IMR-90 (cell line): ENCODE data around the gene KRTAP5-6. TPM values are rescaled to one million over a fixed set of nuclear protein-coding genes. Genes with fewer than 3 reads are reported as not detected.

Experiments used
- ATAC-seq: fragments of 200-7000 bp; cut with Tn5 transposase; 2 replicates; pipeline ENCODE4 v1.9.1; 2020; ENCODE audit warnings: low read depth, mild to moderate bottlenecking, moderate library complexity
- BruUV-seq: library from RNA; stranded (reverse); fragments of 400-500 nt; replicated peaks from 2 replicates; lab custom pipeline; 2021; lab: Mats Ljungman, UMichigan
- CTCF ChIA-PET: fragments of 300-600 bp; formaldehyde crosslinking; extraction: SDS; loops from one replicate; lab custom pipeline; 2021; ENCODE audit warnings: antibody characterized with exemption; lab: Yijun Ruan, JAX
- POLR2A ChIA-PET: fragments of 300-600 bp; sonication (Branson Sonifier 250); formaldehyde crosslinking; loops from one replicate; lab custom pipeline; 2022; ENCODE audit warnings: antibody characterized with exemption; ENCODE audit not compliant: unreplicated experiment; lab: Charles Lee
- DNase-seq: peaks from one replicate; pipeline ENCODE4 v3.0.0; 2013
- H2AFZ ChIP-seq: replicated peaks from 2 replicates; pipeline ENCODE3; 2013; ENCODE audit warnings: low read length, mild to moderate bottlenecking; ENCODE audit not compliant: poor library complexity
- H2AK5ac ChIP-seq: 2 replicates; pipeline ENCODE4 v1.6.1; 2013; ENCODE audit warnings: low read depth, low read length, inconsistent platforms
- H2AK9ac ChIP-seq: replicated peaks from 2 replicates; pipeline ENCODE3; 2013; ENCODE audit warnings: mild to moderate bottlenecking, low read depth, low read length, moderate library complexity; ENCODE audit not compliant: poor library complexity
- H2BK120ac ChIP-seq: 2 replicates; pipeline ENCODE4 v1.6.1; 2013; ENCODE audit warnings: low read depth, low read length, inconsistent platforms
- H2BK15ac ChIP-seq: 3 replicates; pipeline ENCODE4 v1.6.1; 2013; ENCODE audit warnings: low read depth, low read length, inconsistent platforms
- H2BK20ac ChIP-seq: 2 replicates; pipeline ENCODE4 v1.6.1; 2013; ENCODE audit warnings: low read depth, mild to moderate bottlenecking, inconsistent platforms, low read length, moderate library complexity
- H2BK5ac ChIP-seq: 2 replicates; pipeline ENCODE4 v1.6.1; 2013; ENCODE audit warnings: mild to moderate bottlenecking, low read depth, low read length, inconsistent platforms; ENCODE audit not compliant: poor library complexity, severe bottlenecking
- H3K14ac ChIP-seq: replicated peaks from 2 replicates; pipeline ENCODE4 v1.6.1; 2013; ENCODE audit warnings: low read depth, low read length, inconsistent platforms
- H3K18ac ChIP-seq: 2 replicates; pipeline ENCODE4 v1.6.1; 2013; ENCODE audit warnings: low read depth, low read length, control low read depth
- H3K23ac ChIP-seq: 2 replicates; pipeline ENCODE4 v1.6.1; 2013; ENCODE audit warnings: low read depth, low read length, inconsistent platforms
- H3K27ac ChIP-seq: 2 replicates; pipeline ENCODE4 v1.5.1; 2013; ENCODE audit warnings: mild to moderate bottlenecking, control low read depth, low read length; ENCODE audit not compliant: insufficient read depth
- H3K27me3 ChIP-seq: 2 replicates; pipeline ENCODE4 v1.6.1; 2013; ENCODE audit warnings: low read length; ENCODE audit not compliant: control insufficient read depth, insufficient read depth
- H3K36me3 ChIP-seq: 2 replicates; pipeline ENCODE4 v1.6.1; 2013; ENCODE audit warnings: low read length, mixed read lengths; ENCODE audit not compliant: control insufficient read depth, insufficient read depth
- H3K4ac ChIP-seq: 2 replicates; pipeline ENCODE4 v1.6.1; 2013; ENCODE audit warnings: low read depth, low read length, inconsistent platforms
- H3K4me1 ChIP-seq: 2 replicates; pipeline ENCODE4 v1.6.1; 2013; ENCODE audit warnings: low read length, mixed read lengths; ENCODE audit not compliant: control insufficient read depth, insufficient read depth
- H3K4me2 ChIP-seq: 2 replicates; pipeline ENCODE4 v1.6.1; 2013; ENCODE audit warnings: low read depth, mild to moderate bottlenecking, control low read depth, low read length, moderate library complexity
- H3K4me3 ChIP-seq: 2 replicates; pipeline ENCODE4 v1.5.1; 2013; ENCODE audit warnings: low read depth, mild to moderate bottlenecking, control low read depth, low read length, moderate library complexity; ENCODE audit not compliant: insufficient read depth
- H3K56ac ChIP-seq: 2 replicates; pipeline ENCODE4 v1.6.1; 2013; ENCODE audit warnings: low read length, inconsistent platforms; ENCODE audit not compliant: insufficient read depth; ENCODE audit errors: extremely low read depth
- H3K79me1 ChIP-seq, 2 experiments: 2 replicates each; pipeline ENCODE4 v1.6.1; 2013; ENCODE audit warnings: low read length in 2 of 2, inconsistent platforms in 1 of 2, low read depth in 1 of 2
- H3K9ac ChIP-seq: 2 replicates; pipeline ENCODE4 v1.6.1; 2013; ENCODE audit warnings: low read depth, low read length, control low read depth
- H3K9me1 ChIP-seq: 2 replicates; pipeline ENCODE4 v1.6.1; 2013; ENCODE audit warnings: low read length, inconsistent platforms; ENCODE audit not compliant: insufficient read depth
- H3K9me3 ChIP-seq: 2 replicates; pipeline ENCODE4 v1.6.1; 2013; ENCODE audit warnings: low read length; ENCODE audit not compliant: control insufficient read depth, insufficient read depth
- H4K20me1 ChIP-seq: 2 replicates; pipeline ENCODE4 v1.6.1; 2013; ENCODE audit warnings: low read length, inconsistent platforms; ENCODE audit not compliant: insufficient read depth
- H4K5ac ChIP-seq: 2 replicates; pipeline ENCODE4 v1.6.1; 2013; ENCODE audit warnings: mild to moderate bottlenecking, low read depth, low read length, control low read depth
- H4K8ac ChIP-seq, 2 experiments: 2 replicates each; pipeline ENCODE4 v1.6.1; 2013; ENCODE audit warnings: low read depth in 2 of 2, low read length in 2 of 2, control low read depth in 1 of 2, inconsistent platforms in 1 of 2
- H4K91ac ChIP-seq: 2 replicates; pipeline ENCODE4 v1.6.1; 2013; ENCODE audit warnings: low read depth, low read length, inconsistent platforms; ENCODE audit not compliant: insufficient read depth
- CEBPB ChIP-seq: IDR thresholded peaks from 2 replicates; pipeline ENCODE4 v1.6.1; 2012; ENCODE audit warnings: low read depth, low read length, improper control_type of control experiment
- CHD1 ChIP-seq: IDR thresholded peaks from 2 replicates; pipeline ENCODE4 v1.6.1; 2012; ENCODE audit warnings: low read depth, low read length, improper control_type of control experiment
- CTCF ChIP-seq: conservative IDR thresholded peaks from 2 replicates; pipeline ENCODE4 v1.5.1; 2012; ENCODE audit warnings: mild to moderate bottlenecking, low read depth, low read length, improper control_type of control experiment
- FOS ChIP-seq: fragments of 150-350 bp; IDR thresholded peaks from 2 replicates; pipeline ENCODE4 v1.6.1; 2016; ENCODE audit warnings: low read depth, low read length
- MAZ ChIP-seq: IDR thresholded peaks from 2 replicates; pipeline ENCODE4 v1.6.1; 2012; ENCODE audit warnings: low read depth, mild to moderate bottlenecking, low read length, improper control_type of control experiment, moderate library complexity, borderline replicate concordance
- POLR2A ChIP-seq: IDR thresholded peaks from 2 replicates; pipeline ENCODE4 v1.6.1; 2012; ENCODE audit warnings: mild to moderate bottlenecking, low read depth, low read length
- RAD21 ChIP-seq: IDR thresholded peaks from 2 replicates; pipeline ENCODE4 v1.6.1; 2012; ENCODE audit warnings: low read length, improper control_type of control experiment
- RCOR1 ChIP-seq: IDR thresholded peaks from 2 replicates; pipeline ENCODE4 v1.6.1; 2012; ENCODE audit warnings: mild to moderate bottlenecking, low read length, improper control_type of control experiment; ENCODE audit not compliant: insufficient replicate concordance
- RFX5 ChIP-seq: IDR thresholded peaks from 2 replicates; pipeline ENCODE4 v1.8.0; 2012; ENCODE audit warnings: low read depth, mild to moderate bottlenecking, low read length, moderate library complexity
- USF2 ChIP-seq: fragments of 150-350 bp; IDR thresholded peaks from 2 replicates; pipeline ENCODE4 v1.6.1; 2017; ENCODE audit warnings: mild to moderate bottlenecking, antibody characterized with exemption, low read length, low read depth
- WGBS, 2 experiments: methylation state at CpG; one replicate each; pipeline versions ENCODE4 v1.1.5 to v1.1.7; 2013; ENCODE audit warnings: missing lambda C conversion rate in 2 of 2; ENCODE audit not compliant: insufficient read length in 1 of 2; ENCODE audit errors: extremely low coverage in 2 of 2; 5-methylcytosine and 5-hydroxymethylcytosine counted together
- dilution Hi-C: fragments of 300-500 bp; cut with HindIII; formaldehyde crosslinking; loops from one replicate; pipeline ENCODE4 v1.14.3; 2018; ENCODE audit warnings: low sequenced_read_pairs; ENCODE audit not compliant: unreplicated experiment
- in situ Hi-C: fragments of 300-500 bp; cut with MboI; formaldehyde crosslinking; loops from 3 replicates; pipeline ENCODE4 v1.14.3; 2019; ENCODE audit warnings: low sequenced_read_pairs, inconsistent platforms, mixed read lengths
- intact Hi-C: fragments of 100-400 bp; cut with micrococcal nuclease; formaldehyde crosslinking; loops from 2 replicates; pipeline ENCODE4 v1.10.0; 2022
- polyA plus RNA-seq, 3 experiments: library from polyadenylated mRNA; depleted of rRNA; stranded (reverse); fragments of >200 nt; gene quantifications; 2 replicates each; pipeline ENCODE4 v1.2.3, GENCODE V29; 2012; ENCODE audit warnings: low replicate concordance in 1 of 3
- total RNA-seq: library from RNA; depleted of rRNA; stranded (reverse); fragments of >200 nt; gene quantifications from 2 replicates; pipeline ENCODE4 v1.2.3, GENCODE V29; 2012

KRTAP5-6 gene
- total and polyA plus RNA-seq, 2 of the 4 experiments (the other 2 are of a cell fraction): not detected

GRCh38 chr11:1742869-1743584 is 46.0 kb downstream of the KRTAP5-6 start:
- Histone ChIP-seq H3K18ac (no peak overlapping the region), H3K27ac (no peak overlapping the region), H3K14ac (no peak overlapping the region), H2BK5ac (peak overlapping the region; percentile 10), H2BK120ac (no peak overlapping the region), H4K5ac (no peak overlapping the region), H3K56ac (no peak overlapping the region), H2BK20ac (no peak overlapping the region), H3K27me3 (peaks cover 24% of the 10 kb centered on the region), H3K9ac (no peak overlapping the region), H3K4me1 (no peaks in the 10 kb centered on the region), H4K20me1 (no peaks in the 10 kb centered on the region; the same call in 1 of the 2 replicates), H2BK15ac (no peak overlapping the region), H3K9me1 (0 out of 2 replicates have a peak, but pooled peaks cover 4% of the 10 kb centered on the region), H3K9me3 (peaks cover 2% of the 10 kb centered on the region), H4K91ac (no peak overlapping the region), H2AK5ac (no peak overlapping the region), H3K79me1 (no peaks in the 10 kb centered on the region), H4K8ac (no peak overlapping the region), H2AFZ (no peak overlapping the region), H2AK9ac (no peak overlapping the region), H3K4me2 (no peak overlapping the region), H3K36me3 (no peaks in the 10 kb centered on the region), H3K23ac (no peak overlapping the region), H3K4me3 (no peak overlapping the region), H3K4ac (no peak overlapping the region)
- POLR2A ChIA-PET: no interaction called here
- DNase-seq: no peak
- ATAC-seq: no peak
- CTCF ChIA-PET: no interaction called here
- in situ Hi-C loops (no loop called here), dilution Hi-C loops (no loop called here), intact Hi-C loops (no loop called here)
- WGBS, 2 experiments: 83 to 100% methylated on average over 1 to 3 of the region's 3 CpGs
- TF ChIP-seq POLR2A (no peak), USF2 (no peak), FOS (no peak), RFX5 (no peak), MAZ (no peak), CHD1 (no peak), RAD21 (no peak), CTCF (no peak), CEBPB (no peak), RCOR1 (no peak)
- BruUV-seq: no TSS peak
